ENCODE measurements around the gene BPHL. TPM values are rescaled to one million over a fixed set of nuclear protein-coding genes. Genes with fewer than 3 reads are reported as not detected.
"Not testable (repeated sequence)": the region's sequence is repeated elsewhere in the genome, so short reads cannot be mapped to it uniquely, and the experiment has no call there.

BPHL gene
- total and polyA plus RNA-seq, 4 donors: 21.4 to 53.1 (median 45.7) TPM

DNA sequence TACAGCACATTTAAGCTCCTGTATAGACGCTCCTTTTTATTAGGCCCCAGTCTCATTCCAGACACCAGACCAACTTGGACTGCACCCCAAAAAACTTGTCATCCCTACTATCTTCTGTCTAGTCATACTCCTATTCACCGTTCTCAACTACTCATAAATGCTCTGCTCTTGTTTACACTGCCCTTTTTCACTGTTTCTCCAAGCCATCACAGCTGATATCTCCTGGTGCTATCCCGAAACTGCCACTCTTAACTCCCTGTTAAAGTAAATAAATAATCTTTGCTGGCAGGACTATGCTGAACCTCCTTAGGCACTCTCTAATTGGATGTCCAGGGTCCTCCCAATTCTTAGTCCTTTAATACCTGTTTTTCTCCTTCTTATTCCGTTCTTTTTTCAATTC lies 54.3 kb downstream of the BPHL start:
- not testable (repeated sequence) for H3K4me1 ChIP-seq (ENCODE audit: control insufficient read depth, insufficient read depth, low read length); H3K27me3 ChIP-seq (ENCODE audit: control insufficient read depth, insufficient read depth, low read length); H3K27ac ChIP-seq (ENCODE audit: low read depth, low read length); H3K9me3 ChIP-seq (ENCODE audit: control insufficient read depth, insufficient read depth, low read length); DNase-seq (ENCODE audit: low read depth in 4 of 6, low spot score in 6 of 6); H3K36me3 ChIP-seq (ENCODE audit: control insufficient read depth, insufficient read depth, low read length); H3K4me3 ChIP-seq (ENCODE audit: low read depth, low read length)
- 82% methylated on average over 3 of the region's 4 CpGs for whole genome bisulfite sequencing (ENCODE audit: insufficient coverage)

DNA sequence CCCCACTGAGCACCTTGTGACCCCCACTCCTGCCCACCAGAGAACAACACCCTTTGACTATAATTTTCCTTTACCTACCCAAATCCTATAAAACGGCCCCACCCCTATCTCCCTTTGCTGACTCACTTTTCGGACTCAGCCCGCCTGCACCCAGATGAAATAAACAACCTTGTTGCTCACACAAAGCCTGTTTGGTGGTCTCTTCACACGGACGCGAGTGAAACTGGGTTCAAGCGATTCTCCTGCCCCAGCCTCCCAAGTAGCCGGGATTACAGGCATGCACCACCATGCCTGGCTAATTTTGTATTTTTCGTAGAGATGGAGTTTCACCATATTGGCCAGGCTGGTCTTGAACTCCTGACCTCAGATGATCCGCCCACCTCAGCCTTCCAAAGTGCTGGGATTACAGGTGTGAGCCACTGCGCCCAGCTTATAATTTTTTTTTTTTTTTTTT lies 55.2 kb downstream of the BPHL start:
- not testable (repeated sequence) for H3K36me3 ChIP-seq (ENCODE audit: control insufficient read depth, insufficient read depth, low read length); H3K27me3 ChIP-seq (ENCODE audit: control insufficient read depth, insufficient read depth, low read length); DNase-seq (ENCODE audit: low read depth in 4 of 6, low spot score in 6 of 6); H3K27ac ChIP-seq (ENCODE audit: low read depth, low read length); H3K4me3 ChIP-seq (ENCODE audit: low read depth, low read length); H3K4me1 ChIP-seq (ENCODE audit: control insufficient read depth, insufficient read depth, low read length); H3K9me3 ChIP-seq (ENCODE audit: control insufficient read depth, insufficient read depth, low read length)
- 90% methylated on average over 9 of the region's 11 CpGs for WGBS (ENCODE audit: insufficient coverage)

DNA sequence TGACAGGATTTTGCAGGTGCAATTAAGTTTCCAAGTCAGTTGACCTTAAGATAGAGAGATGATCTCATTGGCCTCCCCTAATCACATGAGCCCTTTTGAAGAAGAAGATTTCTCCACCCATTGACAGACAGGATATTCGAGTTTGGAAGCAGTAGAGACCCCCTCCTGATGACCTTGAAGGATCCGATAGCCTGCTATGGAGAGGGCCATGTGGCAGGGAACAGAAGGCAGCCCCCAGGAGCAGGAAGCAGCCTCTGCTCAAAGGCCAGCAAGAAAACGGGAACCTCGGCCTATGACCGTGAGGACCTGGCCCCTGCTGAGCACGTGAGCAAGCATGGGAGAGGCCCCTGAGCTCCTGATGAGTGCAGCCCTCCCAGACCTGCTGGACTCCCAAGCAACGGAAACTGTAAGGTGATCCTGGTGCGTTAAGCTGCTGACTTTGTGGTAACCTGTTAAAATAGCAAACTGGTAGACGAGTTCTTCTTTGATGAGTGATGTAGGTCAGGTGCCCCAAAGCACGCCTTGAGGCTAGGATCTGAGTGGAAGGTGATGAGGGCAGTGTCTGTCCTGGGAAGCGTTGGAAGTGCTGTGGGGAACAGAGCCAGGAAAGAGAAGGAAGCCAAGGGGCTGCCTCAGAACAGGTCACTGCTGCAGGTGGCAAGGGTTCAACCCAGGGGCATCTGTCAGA lies 57.3 kb downstream of the BPHL start:
- peaks cover 11% of the 10 kb centered on the region for H3K4me1 ChIP-seq (ENCODE audit: control insufficient read depth, insufficient read depth, low read length)
- no peaks in the 10 kb centered on the region for H3K27me3 ChIP-seq (ENCODE audit: control insufficient read depth, insufficient read depth, low read length)
- H3K27ac ChIP-seq (ENCODE audit: low read depth, low read length): no peak overlapping the region
- no peak for DNase-seq (ENCODE audit: low read depth in 4 of 6, low spot score in 6 of 6)
- 78% methylated on average over 11 of the region's 11 CpGs for WGBS (ENCODE audit: insufficient coverage)
- no peaks in the 10 kb centered on the region for H3K36me3 ChIP-seq (ENCODE audit: control insufficient read depth, insufficient read depth, low read length)
- no peak overlapping the region for H3K4me3 ChIP-seq (ENCODE audit: low read depth, low read length)
- H3K9me3 ChIP-seq (ENCODE audit: control insufficient read depth, insufficient read depth, low read length): no peaks in the 10 kb centered on the region

DNA sequence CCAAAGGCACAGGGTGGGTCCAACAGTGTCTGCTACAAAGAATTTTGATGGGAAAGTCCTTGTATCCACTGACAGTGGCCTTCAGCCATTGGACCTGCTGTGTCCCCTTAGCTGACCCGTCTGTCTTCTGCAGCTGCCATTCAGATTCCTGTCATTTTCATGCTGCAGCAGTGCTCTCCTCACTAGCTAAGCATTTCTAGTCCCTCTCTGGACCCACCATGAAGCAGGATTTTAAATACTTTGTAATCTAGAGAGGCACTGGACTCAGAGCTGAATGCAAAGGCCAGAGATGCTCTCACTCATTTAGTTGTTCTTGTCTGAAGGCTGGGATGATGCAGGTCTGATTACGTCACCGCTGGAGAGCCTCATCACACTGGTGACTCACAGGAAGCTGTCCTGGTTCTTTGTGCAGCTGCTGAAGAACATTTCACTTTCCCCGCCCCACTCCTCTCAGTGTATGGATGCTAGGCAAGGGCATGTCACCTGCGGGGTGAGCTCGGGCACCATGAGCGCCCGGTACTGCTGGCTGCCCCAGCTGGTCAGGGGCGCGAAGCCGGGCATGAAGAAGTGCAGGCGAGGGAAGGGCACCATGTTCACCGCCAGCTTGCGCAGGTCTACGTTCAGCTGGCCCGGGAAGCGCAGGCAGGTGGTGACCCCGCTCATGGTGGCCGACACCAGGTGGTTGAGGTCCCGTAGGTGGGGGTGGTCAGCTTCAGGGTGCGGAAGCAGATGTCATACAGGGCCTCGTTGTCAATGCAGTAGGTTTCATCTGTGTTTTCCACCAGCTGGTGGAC lies 58.2 kb downstream of the BPHL start:
- no peak for DNase-seq (ENCODE audit: low read depth in 4 of 6, low spot score in 6 of 6)
- Histone ChIP-seq H3K9me3 (ENCODE audit: control insufficient read depth, insufficient read depth, low read length) (no peaks in the 10 kb centered on the region), H3K4me1 (ENCODE audit: control insufficient read depth, insufficient read depth, low read length) (peaks cover 11% of the 10 kb centered on the region), H3K27ac (ENCODE audit: low read depth, low read length) (no peak overlapping the region), H3K27me3 (ENCODE audit: control insufficient read depth, insufficient read depth, low read length) (no peaks in the 10 kb centered on the region), H3K36me3 (ENCODE audit: control insufficient read depth, insufficient read depth, low read length) (no peaks in the 10 kb centered on the region), H3K4me3 (ENCODE audit: low read depth, low read length) (no peak overlapping the region)
- 96% methylated on average over 20 of the region's 22 CpGs for WGBS (ENCODE audit: insufficient coverage)

DNA sequence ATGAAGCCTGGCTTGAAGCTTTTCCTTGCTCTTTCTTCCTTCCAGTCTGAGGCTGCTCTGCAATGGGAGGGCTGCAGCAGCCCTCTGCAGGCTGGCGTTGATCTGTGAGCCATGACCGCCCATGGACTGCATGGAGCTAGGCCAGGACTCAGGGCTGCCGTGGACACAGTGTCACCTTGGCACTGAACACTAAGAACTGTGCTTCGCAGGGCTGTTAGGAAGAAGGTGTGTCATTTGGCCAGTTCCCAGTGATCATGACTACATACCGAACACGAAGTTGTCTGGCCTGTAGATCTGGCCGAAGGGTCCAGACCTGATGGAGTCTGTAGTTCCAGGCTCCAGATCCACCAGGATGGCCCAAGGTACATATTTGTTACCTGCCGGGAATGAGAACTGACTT lies 60.2 kb downstream of the BPHL start:
- 91% methylated on average over 5 of the region's 8 CpGs for WGBS (ENCODE audit: insufficient coverage)

DNA sequence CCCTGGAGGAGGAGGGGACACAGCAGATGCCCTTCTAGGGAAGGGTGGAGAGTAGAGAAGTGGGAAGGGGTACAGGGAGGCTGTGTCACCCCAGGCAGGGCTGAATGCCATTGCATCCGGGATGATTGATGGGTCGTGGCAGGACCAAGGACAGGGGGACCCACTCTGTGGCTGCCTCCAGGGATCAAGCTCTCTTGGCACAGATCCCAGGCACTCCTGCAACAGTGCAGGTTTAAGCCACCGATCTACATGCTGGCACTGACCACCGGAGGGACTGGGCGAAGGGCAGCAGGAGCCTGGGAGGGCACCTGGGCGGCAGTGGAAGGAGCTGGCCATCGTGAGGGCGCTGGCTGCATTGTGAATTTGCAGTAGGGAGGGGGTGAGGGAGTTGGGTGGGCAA lies 61.4 kb downstream of the BPHL start:
- H3K27me3 ChIP-seq (ENCODE audit: control insufficient read depth, insufficient read depth, low read length); H3K27ac ChIP-seq (ENCODE audit: low read depth, low read length); H3K9me3 ChIP-seq (ENCODE audit: control insufficient read depth, insufficient read depth, low read length); DNase-seq (ENCODE audit: low read depth in 4 of 6, low spot score in 6 of 6); H3K36me3 ChIP-seq (ENCODE audit: control insufficient read depth, insufficient read depth, low read length); H3K4me3 ChIP-seq (ENCODE audit: low read depth, low read length): not testable (repeated sequence)
- WGBS (ENCODE audit: insufficient coverage): 20% methylated on average over 1 of the region's 8 CpGs
- peaks cover 11% of the 10 kb centered on the region for H3K4me1 ChIP-seq (ENCODE audit: control insufficient read depth, insufficient read depth, low read length)

More for the DNA sequence above, 60.2 kb downstream of the BPHL start:
- H3K27me3 ChIP-seq (ENCODE audit: control insufficient read depth, insufficient read depth, low read length); H3K4me3 ChIP-seq (ENCODE audit: low read depth, low read length); H3K27ac ChIP-seq (ENCODE audit: low read depth, low read length); H3K36me3 ChIP-seq (ENCODE audit: control insufficient read depth, insufficient read depth, low read length); DNase-seq (ENCODE audit: low read depth in 4 of 6, low spot score in 6 of 6); H3K9me3 ChIP-seq (ENCODE audit: control insufficient read depth, insufficient read depth, low read length): not testable (repeated sequence)
- peaks cover 11% of the 10 kb centered on the region for H3K4me1 ChIP-seq (ENCODE audit: control insufficient read depth, insufficient read depth, low read length)

DNA sequence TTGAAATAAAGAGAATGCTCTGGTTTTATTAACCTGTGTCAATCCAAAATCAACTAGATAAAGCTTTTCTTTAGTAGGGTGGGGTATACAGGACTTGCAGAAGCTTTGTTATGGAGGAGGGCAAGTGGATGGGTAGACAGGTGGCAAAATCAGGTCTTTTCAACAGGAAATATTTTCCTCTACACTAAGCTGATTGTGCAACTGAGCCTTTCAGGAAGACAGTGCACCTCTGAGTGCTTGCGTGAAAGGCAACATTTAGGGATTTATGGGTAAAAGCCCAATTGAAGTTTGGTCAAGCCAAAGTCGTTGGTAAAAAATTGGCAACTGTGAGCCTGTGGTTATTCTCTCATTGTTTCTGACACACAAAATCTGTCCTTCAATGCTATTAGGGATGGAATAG lies 62.6 kb downstream of the BPHL start:
- peaks cover 11% of the 10 kb centered on the region for H3K4me1 ChIP-seq (ENCODE audit: control insufficient read depth, insufficient read depth, low read length)
- no peaks in the 10 kb centered on the region for H3K27me3 ChIP-seq (ENCODE audit: control insufficient read depth, insufficient read depth, low read length)
- no peaks in the 10 kb centered on the region for H3K36me3 ChIP-seq (ENCODE audit: control insufficient read depth, insufficient read depth, low read length)
- WGBS (ENCODE audit: insufficient coverage): 50% methylated on average over 1 of the region's 2 CpGs
- H3K27ac ChIP-seq (ENCODE audit: low read depth, low read length): no peak overlapping the region
- no peaks in the 10 kb centered on the region for H3K9me3 ChIP-seq (ENCODE audit: control insufficient read depth, insufficient read depth, low read length)
- DNase-seq (ENCODE audit: low read depth in 4 of 6, low spot score in 6 of 6): no peak
- no peak overlapping the region for H3K4me3 ChIP-seq (ENCODE audit: low read depth, low read length)

DNA sequence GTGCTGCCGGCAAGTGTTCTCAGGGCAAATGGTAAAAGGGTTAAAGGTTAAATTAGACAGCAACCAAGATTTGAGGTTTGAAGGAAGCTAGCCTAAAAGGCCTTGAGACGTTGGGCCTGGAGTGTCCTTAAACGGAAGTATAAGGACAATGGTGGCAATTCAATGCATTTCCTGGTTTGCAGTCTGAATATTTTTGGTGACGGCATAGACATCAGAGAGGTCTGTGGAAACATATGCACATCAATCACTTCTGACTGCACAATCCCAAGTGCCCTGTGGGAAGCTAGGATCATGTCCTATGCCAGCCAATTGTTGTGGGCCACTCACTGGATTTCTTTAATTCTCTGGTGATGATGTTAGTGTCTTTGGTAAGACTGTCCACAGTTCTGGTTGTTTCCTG lies 64.6 kb downstream of the BPHL start:
- Histone ChIP-seq H3K27ac (ENCODE audit: low read depth, low read length) (no peak overlapping the region), H3K4me3 (ENCODE audit: low read depth, low read length) (no peak overlapping the region), H3K36me3 (ENCODE audit: control insufficient read depth, insufficient read depth, low read length) (no peaks in the 10 kb centered on the region), H3K27me3 (ENCODE audit: control insufficient read depth, insufficient read depth, low read length) (no peaks in the 10 kb centered on the region), H3K9me3 (ENCODE audit: control insufficient read depth, insufficient read depth, low read length) (no peaks in the 10 kb centered on the region), H3K4me1 (ENCODE audit: control insufficient read depth, insufficient read depth, low read length) (peaks cover 11% of the 10 kb centered on the region)
- 77% methylated on average over 2 of the region's 4 CpGs for WGBS (ENCODE audit: insufficient coverage)
- no peak for DNase-seq (ENCODE audit: low read depth in 4 of 6, low spot score in 6 of 6)

DNA sequence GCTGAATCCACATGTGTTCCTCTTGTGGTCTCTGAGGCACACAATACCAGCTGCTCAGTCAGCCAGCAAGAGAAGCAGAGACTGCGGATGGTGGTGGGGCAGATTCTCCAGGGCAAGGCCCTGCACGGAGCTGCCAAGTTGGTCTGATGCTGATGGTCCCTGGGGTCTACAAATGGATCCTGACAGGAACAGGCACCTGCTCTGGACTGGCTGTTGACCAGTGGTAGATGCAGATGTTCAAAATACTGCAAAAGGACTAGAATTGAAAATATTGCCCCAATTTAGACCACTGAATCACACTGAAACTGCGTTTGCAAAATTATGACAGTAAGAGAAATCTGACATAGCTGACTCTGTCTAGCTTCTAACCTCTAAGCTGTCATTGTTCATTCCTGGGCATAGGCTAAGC lies 68.5 kb downstream of the BPHL start:
- peaks cover 4% of the 10 kb centered on the region for H3K4me1 ChIP-seq (ENCODE audit: control insufficient read depth, insufficient read depth, low read length)
- no peak overlapping the region for H3K4me3 ChIP-seq (ENCODE audit: low read depth, low read length)
- WGBS (ENCODE audit: insufficient coverage): 88% methylated on average over 3 of the region's 3 CpGs
- H3K27ac ChIP-seq (ENCODE audit: low read depth, low read length): no peak overlapping the region
- no peaks in the 10 kb centered on the region for H3K36me3 ChIP-seq (ENCODE audit: control insufficient read depth, insufficient read depth, low read length)
- DNase-seq (ENCODE audit: low read depth in 4 of 6, low spot score in 6 of 6): no peak
- no peaks in the 10 kb centered on the region for H3K27me3 ChIP-seq (ENCODE audit: control insufficient read depth, insufficient read depth, low read length)
- no peaks in the 10 kb centered on the region for H3K9me3 ChIP-seq (ENCODE audit: control insufficient read depth, insufficient read depth, low read length)

DNA sequence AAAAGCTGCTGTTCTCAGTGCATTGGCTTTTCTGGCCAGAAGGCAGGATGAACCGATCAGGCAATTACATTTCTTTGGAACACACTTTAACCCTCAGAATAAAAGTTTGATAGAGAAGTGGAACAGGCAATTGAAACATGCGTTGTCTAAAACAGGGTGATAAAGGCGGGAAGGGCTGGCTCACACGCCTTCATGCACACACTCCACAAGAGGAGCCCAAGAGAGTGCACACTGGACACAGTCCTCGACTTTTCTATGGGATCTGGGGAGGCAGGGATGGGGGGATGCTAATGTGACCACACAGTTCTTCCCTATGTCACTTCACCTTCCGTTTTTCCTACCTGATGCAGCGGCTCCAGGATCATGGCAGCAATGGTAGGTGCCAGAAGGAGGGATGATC lies 69.8 kb downstream of the BPHL start:
- H3K27me3 ChIP-seq (ENCODE audit: control insufficient read depth, insufficient read depth, low read length): no peaks in the 10 kb centered on the region
- no peaks in the 10 kb centered on the region for H3K36me3 ChIP-seq (ENCODE audit: control insufficient read depth, insufficient read depth, low read length)
- 100% methylated on average over 1 of the region's 7 CpGs for WGBS (ENCODE audit: insufficient coverage)
- H3K4me1 ChIP-seq (ENCODE audit: control insufficient read depth, insufficient read depth, low read length): peaks cover 16% of the 10 kb centered on the region
- no peak overlapping the region for H3K27ac ChIP-seq (ENCODE audit: low read depth, low read length)
- no peak overlapping the region for H3K4me3 ChIP-seq (ENCODE audit: low read depth, low read length)
- no peak for DNase-seq (ENCODE audit: low read depth in 4 of 6, low spot score in 6 of 6)
- no peaks in the 10 kb centered on the region for H3K9me3 ChIP-seq (ENCODE audit: control insufficient read depth, insufficient read depth, low read length)

Data from spinal cord (tissue), 10 donors.